ENCODE data around the gene CHAC1. TPM values are rescaled to one million over a fixed set of nuclear protein-coding genes. Genes with fewer than 3 reads are reported as not detected.

Gene CHAC1
- total RNA-seq, 2 experiments from 2014 or later, result 40.4 to 55.6 TPM

DNA sequence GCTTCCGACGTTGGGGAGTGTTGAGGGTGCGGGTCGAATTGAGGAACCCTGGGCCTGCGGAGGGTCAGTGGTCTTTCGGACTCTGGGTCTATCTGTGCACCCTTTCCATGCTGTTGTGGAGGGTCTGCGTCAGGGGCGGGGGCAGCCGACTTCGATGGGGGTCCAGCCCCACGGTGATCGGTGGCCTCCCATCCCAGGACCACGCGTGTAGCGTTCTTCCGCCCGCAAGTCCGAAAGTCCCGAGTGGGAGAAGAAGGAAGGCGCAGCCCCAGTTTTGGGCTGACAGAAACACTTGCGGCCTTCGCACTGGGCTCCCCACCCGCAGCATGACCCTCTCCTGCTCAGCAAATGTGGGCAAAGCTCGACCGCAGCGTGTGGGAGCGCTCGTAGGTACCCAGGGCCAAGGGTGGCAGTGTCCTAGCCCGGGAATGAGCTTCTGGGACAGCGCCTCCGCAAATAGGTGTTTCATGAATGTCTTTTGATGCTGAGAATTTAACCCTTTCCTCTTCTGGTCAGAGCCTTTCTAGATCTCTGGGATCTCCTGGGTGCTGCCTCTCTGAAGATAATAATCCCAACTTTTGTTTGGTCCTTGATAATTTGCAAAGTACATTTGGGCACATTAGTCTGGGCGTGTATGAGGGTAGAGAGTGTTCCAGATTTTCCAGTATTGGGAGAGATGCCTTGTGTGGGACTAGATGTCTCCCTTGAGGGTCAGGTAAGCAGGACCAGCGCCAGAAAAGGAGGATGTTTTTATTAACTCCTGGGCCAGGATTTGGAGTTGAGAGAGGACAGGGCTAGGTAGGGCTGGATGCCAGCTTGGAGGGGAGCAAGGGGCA is 26.4 kb upstream of the CHAC1 start:
- TF ChIP-seq, protein P1, sequence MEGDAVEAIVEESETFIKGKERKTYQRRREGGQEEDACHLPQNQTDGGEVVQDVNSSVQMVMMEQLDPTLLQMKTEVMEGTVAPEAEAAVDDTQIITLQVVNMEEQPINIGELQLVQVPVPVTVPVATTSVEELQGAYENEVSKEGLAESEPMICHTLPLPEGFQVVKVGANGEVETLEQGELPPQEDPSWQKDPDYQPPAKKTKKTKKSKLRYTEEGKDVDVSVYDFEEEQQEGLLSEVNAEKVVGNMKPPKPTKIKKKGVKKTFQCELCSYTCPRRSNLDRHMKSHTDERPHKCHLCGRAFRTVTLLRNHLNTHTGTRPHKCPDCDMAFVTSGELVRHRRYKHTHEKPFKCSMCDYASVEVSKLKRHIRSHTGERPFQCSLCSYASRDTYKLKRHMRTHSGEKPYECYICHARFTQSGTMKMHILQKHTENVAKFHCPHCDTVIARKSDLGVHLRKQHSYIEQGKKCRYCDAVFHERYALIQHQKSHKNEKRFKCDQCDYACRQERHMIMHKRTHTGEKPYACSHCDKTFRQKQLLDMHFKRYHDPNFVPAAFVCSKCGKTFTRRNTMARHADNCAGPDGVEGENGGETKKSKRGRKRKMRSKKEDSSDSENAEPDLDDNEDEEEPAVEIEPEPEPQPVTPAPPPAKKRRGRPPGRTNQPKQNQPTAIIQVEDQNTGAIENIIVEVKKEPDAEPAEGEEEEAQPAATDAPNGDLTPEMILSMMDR (conservative IDR thresholded peaks at IDR 0.05; ENCODE audit: low read length), result no peak
- no peak for TF ChIP-seq EZH2phosphoT487 (IDR thresholded peaks at IDR 0.05; ENCODE audit: borderline replicate concordance, low read depth, low read length)
- Histone ChIP-seq H3K4me3 (ENCODE audit: low read depth, low read length, poor library complexity, severe bottlenecking) (no peak overlapping the region), H4K20me1 (ENCODE audit: insufficient read depth, low read length) (no peaks in the 10 kb centered on the region), H3K36me3 (ENCODE audit: insufficient read depth, low read length) (no peaks in the 10 kb centered on the region), H3K27ac (ENCODE audit: low read depth, low read length, poor library complexity, severe bottlenecking) (no peak overlapping the region), H2AFZ (ENCODE audit: low read length) (no peak overlapping the region), H3K4me2 (ENCODE audit: low read length) (no peak overlapping the region), H3K9me3 (ENCODE audit: low read length) (no peaks in the 10 kb centered on the region), H3K4me1 (ENCODE audit: insufficient read depth, low read length, poor library complexity, severe bottlenecking) (peaks cover 22% of the 10 kb centered on the region), H3K9me2 (ENCODE audit: insufficient read depth, low read length) (no peaks in the 10 kb centered on the region), H3K79me2 (ENCODE audit: insufficient read depth, low read depth, low read length) (no peaks in the 10 kb centered on the region)
- no peak for DNase-seq (ENCODE audit: low spot score)
- BruUV-seq (replicated peaks), result no TSS peak
- POLR2A ChIA-PET, result no interaction called here
- CTCF ChIA-PET (ENCODE audit: unreplicated experiment), result interaction anchor here (0.5 kb wide), 1 partner anchor 50 kb away, joined by 5 read pairs; no protein-coding TSS in a partner anchor
- intact Hi-C loops (cut with micrococcal nuclease; ENCODE audit: unreplicated experiment), result no loop called here

DNA sequence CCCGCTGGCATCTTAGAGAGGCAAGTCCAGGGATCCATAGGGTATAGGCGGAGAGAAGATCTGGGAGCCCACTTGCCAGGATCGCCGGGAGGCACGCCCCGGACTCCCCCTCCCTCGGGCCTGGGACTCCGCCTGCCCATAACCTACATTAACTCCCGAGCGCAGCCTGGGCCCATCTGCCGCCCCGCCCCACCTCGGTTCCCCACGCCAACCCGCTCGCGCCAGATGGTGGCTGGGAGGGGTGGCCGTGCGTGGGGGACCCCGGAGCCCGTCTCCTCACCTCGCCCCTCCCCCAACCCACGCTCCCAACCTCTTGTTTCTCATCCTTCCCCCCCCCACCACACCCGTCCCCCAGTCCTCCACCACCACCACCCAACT is 25.8 kb upstream of the CHAC1 start:
- no peak overlapping the region for H3K4me3 ChIP-seq (ENCODE audit: low read depth, low read length, poor library complexity, severe bottlenecking)
- ChIA-PET CTCF (ENCODE audit: unreplicated experiment) (interaction anchor here (0.5 kb wide), 1 partner anchor 49 kb away, joined by 5 read pairs; no protein-coding TSS in a partner anchor), POLR2A (no interaction called here)
- H3K9me2 ChIP-seq (ENCODE audit: insufficient read depth, low read length), result no peaks in the 10 kb centered on the region
- no peak for DNase-seq (ENCODE audit: low spot score)
- BruUV-seq (replicated peaks), result no TSS peak
- intact Hi-C loops (cut with micrococcal nuclease; ENCODE audit: unreplicated experiment), result no loop called here
- no peaks in the 10 kb centered on the region for H3K36me3 ChIP-seq (ENCODE audit: insufficient read depth, low read length)
- TF ChIP-seq, protein P1 (conservative IDR thresholded peaks at IDR 0.05; ENCODE audit: low read length), result no peak
- TF ChIP-seq EZH2phosphoT487 (IDR thresholded peaks at IDR 0.05; ENCODE audit: borderline replicate concordance, low read depth, low read length), result no peak
- H3K27ac ChIP-seq (ENCODE audit: low read depth, low read length, poor library complexity, severe bottlenecking), result no peak overlapping the region
- H3K4me1 ChIP-seq (ENCODE audit: insufficient read depth, low read length, poor library complexity, severe bottlenecking), result peaks cover 22% of the 10 kb centered on the region
- peak overlapping the region; percentile 68 for H3K4me2 ChIP-seq (ENCODE audit: low read length)
- no peak overlapping the region for H2AFZ ChIP-seq (ENCODE audit: low read length)
- H4K20me1 ChIP-seq (ENCODE audit: insufficient read depth, low read length), result no peaks in the 10 kb centered on the region
- no peaks in the 10 kb centered on the region for H3K9me3 ChIP-seq (ENCODE audit: low read length)
- no peaks in the 10 kb centered on the region for H3K79me2 ChIP-seq (ENCODE audit: insufficient read depth, low read depth, low read length)

Measured in OCI-LY7 (cell line).